Measurements from ENCODE around the gene CARNS1. TPM values are rescaled to one million over a fixed set of nuclear protein-coding genes. Genes with fewer than 3 reads are reported as not detected.
A peak's percentile ranks its signal among the peaks of the same experiment; 100 is the strongest.

Gene CARNS1
- polyA plus RNA-seq, 1 of the 3 experiments (the other 2 are of a cell fraction): 0.23 TPM

DNA sequence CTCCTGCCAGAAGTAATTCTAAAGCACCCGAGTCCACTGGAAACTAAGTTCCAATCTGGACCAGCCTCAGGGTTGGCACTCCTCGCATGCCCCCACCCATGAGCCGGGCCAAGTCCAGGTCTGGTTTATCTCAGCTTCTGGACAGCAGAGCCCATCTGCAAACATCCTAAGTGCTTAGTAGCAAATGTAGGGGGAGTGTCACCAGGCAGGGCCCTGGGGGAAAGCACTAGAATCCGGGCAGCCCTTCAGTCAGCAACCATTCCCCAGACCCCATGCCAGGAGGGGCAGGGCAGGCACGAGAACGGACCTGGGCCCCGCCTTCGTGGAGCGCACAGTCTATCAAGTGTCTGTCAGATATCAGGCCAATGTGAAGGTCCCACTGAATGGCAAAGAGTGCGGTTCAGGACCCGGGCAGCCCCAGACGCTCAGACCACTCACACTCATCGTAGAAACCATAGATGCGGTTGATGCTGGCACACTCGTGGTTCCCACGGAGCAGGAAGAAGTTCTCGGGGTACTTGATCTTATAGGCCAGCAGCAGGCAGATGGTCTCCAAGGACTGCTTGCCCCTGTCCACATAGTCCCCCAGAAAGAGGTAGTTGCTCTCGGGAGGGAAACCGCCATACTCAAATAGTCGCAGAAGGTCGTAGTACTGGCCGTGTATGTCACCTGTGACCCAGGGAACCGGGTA, 15.1 kb upstream of the CARNS1 start:
- H3K9me2 ChIP-seq: no peaks in the 10 kb centered on the region
- H3K4me3 ChIP-seq (ENCODE audit: low read depth in 2 of 2, low read length in 1 of 2): peak overlapping the region; percentile 85 to 89
- peak; percentile 86 for DNase-seq
- H3K27ac ChIP-seq (ENCODE audit: low read depth in 2 of 2, low read length in 1 of 2): peak overlapping the region; percentile 81 to 91; a peak in 3 of 4 replicates
- no peaks in the 10 kb centered on the region for H3K9me3 ChIP-seq
- peaks cover 9 to 17% of the 10 kb centered on the region in 2 experiments; a peak in 2 of 4 replicates for H3K4me1 ChIP-seq (ENCODE audit: control insufficient read depth in 1 of 2, insufficient read depth in 2 of 2, low read depth in 1 of 2, low read length in 1 of 2)
- ChIA-PET CTCF (interaction anchor here (0.7 to 4.9 kb wide), 10 partner anchors 9 to 68 kb away, joined by 3 to 32 read pairs (median 14); partner anchors contain the start of genes RAD9A, RPS6KB2 and TMEM134), POLR2A (interaction anchor here (1.0 to 2.2 kb wide), 5 partner anchors 9 to 68 kb away, joined by 3 to 32 read pairs (median 4); partner anchors contain the start of genes RAD9A and TMEM134)
- H3K9ac ChIP-seq: peak overlapping the region; percentile 95
- peaks cover 5% of the 10 kb centered on the region for H3F3A ChIP-seq (replicated peaks; ENCODE audit: insufficient read depth)
- H4K20me1 ChIP-seq (ENCODE audit: insufficient read depth): peaks cover 14% of the 10 kb centered on the region
- H3K4me2 ChIP-seq: peak overlapping the region; percentile 98
- H3K36me3 ChIP-seq (replicated peaks in 1 of 2; ENCODE audit: control insufficient read depth in 1 of 2, insufficient read depth in 2 of 2, low read length in 1 of 2): peaks cover 8 to 22% of the 10 kb centered on the region in 2 experiments
- no peaks in the 10 kb centered on the region for H3K27me3 ChIP-seq (ENCODE audit: insufficient read depth)
- 29% methylated on average over 12 of the region's 23 CpGs for WGBS (ENCODE audit: low lambda C conversion rate)
- H2AFZ ChIP-seq (ENCODE audit: low read depth): no peak overlapping the region
- peaks cover 25% of the 10 kb centered on the region for H3K79me2 ChIP-seq (ENCODE audit: insufficient read depth)
- TF ChIP-seq CHD2 (IDR thresholded peaks at IDR 0.05; ENCODE audit: low read length, partially characterized antibody) (peak; percentile 75), TCF12 (IDR thresholded peaks at IDR 0.05) (peak; percentile 77), RCOR1 (IDR thresholded peaks at IDR 0.05; ENCODE audit: low read length) (peak; percentile 70), GATA2 (CRISPR knock-in tag; IDR thresholded peaks at IDR 0.05) (no peak; the same call in 1 of the 2 replicates), GABPA (IDR thresholded peaks at IDR 0.05; ENCODE audit: low read depth) (no peak), JUND (IDR thresholded peaks at IDR 0.05) (no peak), POLR2AphosphoS5 (IDR thresholded peaks at IDR 0.05; ENCODE audit: low read depth, low read length) (no peak; the same call in 1 of the 2 replicates), SMC3 (IDR thresholded peaks at IDR 0.05; ENCODE audit: low read depth, low read length) (no peak), FOSL2 (IDR thresholded peaks at IDR 0.05; ENCODE audit: borderline replicate concordance, low read depth) (no peak), YY1 (IDR thresholded peaks at IDR 0.05; ENCODE audit: low read depth) (no peak), TEAD4 (IDR thresholded peaks at IDR 0.05; ENCODE audit: borderline replicate concordance, insufficient read depth) (no peak), SIN3A (IDR thresholded peaks at IDR 0.05; ENCODE audit: borderline replicate concordance, low read depth, low read length) (no peak), MXI1 (IDR thresholded peaks at IDR 0.05; ENCODE audit: low read depth, low read length) (peak; percentile 67), MEF2A (IDR thresholded peaks at IDR 0.05; ENCODE audit: borderline replicate concordance, low read depth) (no peak), ELF1 (IDR thresholded peaks at IDR 0.05) (no peak), FOXJ3 (CRISPR knock-in tag; IDR thresholded peaks at IDR 0.05) (0 out of 2 replicates have a peak, but pooled peaks have one; percentile 10), RFX5 (IDR thresholded peaks at IDR 0.05; ENCODE audit: low read length) (no peak), EZH2phosphoT487 (IDR thresholded peaks at IDR 0.05; ENCODE audit: borderline replicate concordance, low read depth) (no peak)
- TF ChIP-seq, protein P1, sequence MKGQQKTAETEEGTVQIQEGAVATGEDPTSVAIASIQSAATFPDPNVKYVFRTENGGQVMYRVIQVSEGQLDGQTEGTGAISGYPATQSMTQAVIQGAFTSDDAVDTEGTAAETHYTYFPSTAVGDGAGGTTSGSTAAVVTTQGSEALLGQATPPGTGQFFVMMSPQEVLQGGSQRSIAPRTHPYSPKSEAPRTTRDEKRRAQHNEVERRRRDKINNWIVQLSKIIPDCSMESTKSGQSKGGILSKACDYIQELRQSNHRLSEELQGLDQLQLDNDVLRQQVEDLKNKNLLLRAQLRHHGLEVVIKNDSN (IDR thresholded peaks at IDR 0.05; ENCODE audit: borderline replicate concordance, low read depth): no peak
- TF ChIP-seq, protein P2, sequence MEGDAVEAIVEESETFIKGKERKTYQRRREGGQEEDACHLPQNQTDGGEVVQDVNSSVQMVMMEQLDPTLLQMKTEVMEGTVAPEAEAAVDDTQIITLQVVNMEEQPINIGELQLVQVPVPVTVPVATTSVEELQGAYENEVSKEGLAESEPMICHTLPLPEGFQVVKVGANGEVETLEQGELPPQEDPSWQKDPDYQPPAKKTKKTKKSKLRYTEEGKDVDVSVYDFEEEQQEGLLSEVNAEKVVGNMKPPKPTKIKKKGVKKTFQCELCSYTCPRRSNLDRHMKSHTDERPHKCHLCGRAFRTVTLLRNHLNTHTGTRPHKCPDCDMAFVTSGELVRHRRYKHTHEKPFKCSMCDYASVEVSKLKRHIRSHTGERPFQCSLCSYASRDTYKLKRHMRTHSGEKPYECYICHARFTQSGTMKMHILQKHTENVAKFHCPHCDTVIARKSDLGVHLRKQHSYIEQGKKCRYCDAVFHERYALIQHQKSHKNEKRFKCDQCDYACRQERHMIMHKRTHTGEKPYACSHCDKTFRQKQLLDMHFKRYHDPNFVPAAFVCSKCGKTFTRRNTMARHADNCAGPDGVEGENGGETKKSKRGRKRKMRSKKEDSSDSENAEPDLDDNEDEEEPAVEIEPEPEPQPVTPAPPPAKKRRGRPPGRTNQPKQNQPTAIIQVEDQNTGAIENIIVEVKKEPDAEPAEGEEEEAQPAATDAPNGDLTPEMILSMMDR (IDR thresholded peaks at IDR 0.05): no peak
- TF ChIP-seq, protein P3, sequence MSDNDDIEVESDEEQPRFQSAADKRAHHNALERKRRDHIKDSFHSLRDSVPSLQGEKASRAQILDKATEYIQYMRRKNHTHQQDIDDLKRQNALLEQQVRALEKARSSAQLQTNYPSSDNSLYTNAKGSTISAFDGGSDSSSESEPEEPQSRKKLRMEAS (IDR thresholded peaks at IDR 0.05; ENCODE audit: low read depth): no peak
- TF ChIP-seq, protein P4, sequence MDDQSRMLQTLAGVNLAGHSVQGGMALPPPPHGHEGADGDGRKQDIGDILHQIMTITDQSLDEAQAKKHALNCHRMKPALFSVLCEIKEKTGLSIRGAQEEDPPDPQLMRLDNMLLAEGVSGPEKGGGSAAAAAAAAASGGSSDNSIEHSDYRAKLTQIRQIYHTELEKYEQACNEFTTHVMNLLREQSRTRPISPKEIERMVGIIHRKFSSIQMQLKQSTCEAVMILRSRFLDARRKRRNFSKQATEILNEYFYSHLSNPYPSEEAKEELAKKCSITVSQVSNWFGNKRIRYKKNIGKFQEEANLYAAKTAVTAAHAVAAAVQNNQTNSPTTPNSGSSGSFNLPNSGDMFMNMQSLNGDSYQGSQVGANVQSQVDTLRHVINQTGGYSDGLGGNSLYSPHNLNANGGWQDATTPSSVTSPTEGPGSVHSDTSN (IDR thresholded peaks at IDR 0.05): peak; percentile 42; the same call in 1 of the 2 replicates
- TF ChIP-seq, protein P5, sequence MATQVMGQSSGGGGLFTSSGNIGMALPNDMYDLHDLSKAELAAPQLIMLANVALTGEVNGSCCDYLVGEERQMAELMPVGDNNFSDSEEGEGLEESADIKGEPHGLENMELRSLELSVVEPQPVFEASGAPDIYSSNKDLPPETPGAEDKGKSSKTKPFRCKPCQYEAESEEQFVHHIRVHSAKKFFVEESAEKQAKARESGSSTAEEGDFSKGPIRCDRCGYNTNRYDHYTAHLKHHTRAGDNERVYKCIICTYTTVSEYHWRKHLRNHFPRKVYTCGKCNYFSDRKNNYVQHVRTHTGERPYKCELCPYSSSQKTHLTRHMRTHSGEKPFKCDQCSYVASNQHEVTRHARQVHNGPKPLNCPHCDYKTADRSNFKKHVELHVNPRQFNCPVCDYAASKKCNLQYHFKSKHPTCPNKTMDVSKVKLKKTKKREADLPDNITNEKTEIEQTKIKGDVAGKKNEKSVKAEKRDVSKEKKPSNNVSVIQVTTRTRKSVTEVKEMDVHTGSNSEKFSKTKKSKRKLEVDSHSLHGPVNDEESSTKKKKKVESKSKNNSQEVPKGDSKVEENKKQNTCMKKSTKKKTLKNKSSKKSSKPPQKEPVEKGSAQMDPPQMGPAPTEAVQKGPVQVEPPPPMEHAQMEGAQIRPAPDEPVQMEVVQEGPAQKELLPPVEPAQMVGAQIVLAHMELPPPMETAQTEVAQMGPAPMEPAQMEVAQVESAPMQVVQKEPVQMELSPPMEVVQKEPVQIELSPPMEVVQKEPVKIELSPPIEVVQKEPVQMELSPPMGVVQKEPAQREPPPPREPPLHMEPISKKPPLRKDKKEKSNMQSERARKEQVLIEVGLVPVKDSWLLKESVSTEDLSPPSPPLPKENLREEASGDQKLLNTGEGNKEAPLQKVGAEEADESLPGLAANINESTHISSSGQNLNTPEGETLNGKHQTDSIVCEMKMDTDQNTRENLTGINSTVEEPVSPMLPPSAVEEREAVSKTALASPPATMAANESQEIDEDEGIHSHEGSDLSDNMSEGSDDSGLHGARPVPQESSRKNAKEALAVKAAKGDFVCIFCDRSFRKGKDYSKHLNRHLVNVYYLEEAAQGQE (IDR thresholded peaks at IDR 0.05; ENCODE audit: low read depth, low read length): no peak
- TF ChIP-seq, protein P6, sequence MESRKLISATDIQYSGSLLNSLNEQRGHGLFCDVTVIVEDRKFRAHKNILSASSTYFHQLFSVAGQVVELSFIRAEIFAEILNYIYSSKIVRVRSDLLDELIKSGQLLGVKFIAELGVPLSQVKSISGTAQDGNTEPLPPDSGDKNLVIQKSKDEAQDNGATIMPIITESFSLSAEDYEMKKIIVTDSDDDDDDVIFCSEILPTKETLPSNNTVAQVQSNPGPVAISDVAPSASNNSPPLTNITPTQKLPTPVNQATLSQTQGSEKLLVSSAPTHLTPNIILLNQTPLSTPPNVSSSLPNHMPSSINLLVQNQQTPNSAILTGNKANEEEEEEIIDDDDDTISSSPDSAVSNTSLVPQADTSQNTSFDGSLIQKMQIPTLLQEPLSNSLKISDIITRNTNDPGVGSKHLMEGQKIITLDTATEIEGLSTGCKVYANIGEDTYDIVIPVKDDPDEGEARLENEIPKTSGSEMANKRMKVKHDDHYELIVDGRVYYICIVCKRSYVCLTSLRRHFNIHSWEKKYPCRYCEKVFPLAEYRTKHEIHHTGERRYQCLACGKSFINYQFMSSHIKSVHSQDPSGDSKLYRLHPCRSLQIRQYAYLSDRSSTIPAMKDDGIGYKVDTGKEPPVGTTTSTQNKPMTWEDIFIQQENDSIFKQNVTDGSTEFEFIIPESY (IDR thresholded peaks at IDR 0.05; ENCODE audit: borderline replicate concordance, low read depth): no peak
